Amniotic stem cell (primary cell): Measurements from ENCODE around the gene WASF2.
"Not testable (repeated sequence)": the region's sequence is repeated elsewhere in the genome, so short reads cannot be mapped to it uniquely, and the experiment has no call there.

Experiments used
- DNase-seq: peaks from one replicate; lab custom pipeline; 2025; lab: John Stamatoyannopoulos, UW

The WASF2 gene

GRCh38 chr1:27395441-27396195 is 94.3 kb downstream of the WASF2 start:
- no peak for DNase-seq

- DNase-seq, result no peak
These were observed 95.0 kb downstream of the WASF2 start for GRCh38 chr1:27394925-27395324.

GRCh38 chr1:27394282-27394658 is 95.7 kb downstream of the WASF2 start:
- no peak for DNase-seq

GRCh38 chr1:27393641-27394281 is 96.2 kb downstream of the WASF2 start:
- no peak for DNase-seq

GRCh38 chr1:27392778-27393635 is 97.0 kb downstream of the WASF2 start:
- DNase-seq, result no peak

GRCh38 chr1:27392096-27392777 is 97.7 kb downstream of the WASF2 start, which contains the start of gene GPR3:
GPR3 (plus strand) TSS chr1:27392622; CDS start chr1:27393799, 1,177 bp downstream.
- DNase-seq, result peak; percentile 76

GRCh38 chr1:27391511-27392095 is 98.4 kb downstream of the WASF2 start:
- DNase-seq, result no peak

- no peak for DNase-seq
These were observed 101.5 kb downstream of the WASF2 start for GRCh38 chr1:27388337-27389005.

- not testable (repeated sequence) for DNase-seq
These were observed 105.2 kb downstream of the WASF2 start for GRCh38 chr1:27384797-27385196.

GRCh38 chr1:27383661-27384060 is 106.3 kb downstream of the WASF2 start:
- DNase-seq, result no peak

- DNase-seq, result no peak
These were observed 106.8 kb downstream of the WASF2 start, which contains the start of gene CD164L2 for GRCh38 chr1:27383039-27383605. CD164L2 (minus strand) TSS chr1:27383333; CDS start chr1:27383239, 94 bp downstream.

GRCh38 chr1:27381969-27382762 is 107.8 kb downstream of the WASF2 start:
- no peak for DNase-seq

GRCh38 chr1:27380766-27381733 is 108.9 kb downstream of the WASF2 start:
- DNase-seq, result no peak

GRCh38 chr1:27380224-27380623 is 109.7 kb downstream of the WASF2 start:
- no peak for DNase-seq

- no peak for DNase-seq
These were observed 110.3 kb downstream of the WASF2 start for GRCh38 chr1:27379564-27380122.

- no peak for DNase-seq
These were observed 112.0 kb downstream of the WASF2 start for GRCh38 chr1:27377760-27378495.

GRCh38 chr1:27374362-27375086 is 115.4 kb downstream of the WASF2 start, which contains the start of gene FCN3:
FCN3 (minus strand) TSS chr1:27374824; CDS start chr1:27374818, 6 bp downstream.
- DNase-seq, result no peak
